ENCODE results near the gene ANKRD63. TPM values are rescaled to one million over a fixed set of nuclear protein-coding genes. Genes with fewer than 3 reads are reported as not detected.

Gene ANKRD63
- total and polyA plus RNA-seq, 9 of the 15 experiments (the other 6 are each of a cell fraction or from before 2014, with no cell fraction given) = 1.3 to 2.0 (median 1.8) TPM; not detected in 6

DNA sequence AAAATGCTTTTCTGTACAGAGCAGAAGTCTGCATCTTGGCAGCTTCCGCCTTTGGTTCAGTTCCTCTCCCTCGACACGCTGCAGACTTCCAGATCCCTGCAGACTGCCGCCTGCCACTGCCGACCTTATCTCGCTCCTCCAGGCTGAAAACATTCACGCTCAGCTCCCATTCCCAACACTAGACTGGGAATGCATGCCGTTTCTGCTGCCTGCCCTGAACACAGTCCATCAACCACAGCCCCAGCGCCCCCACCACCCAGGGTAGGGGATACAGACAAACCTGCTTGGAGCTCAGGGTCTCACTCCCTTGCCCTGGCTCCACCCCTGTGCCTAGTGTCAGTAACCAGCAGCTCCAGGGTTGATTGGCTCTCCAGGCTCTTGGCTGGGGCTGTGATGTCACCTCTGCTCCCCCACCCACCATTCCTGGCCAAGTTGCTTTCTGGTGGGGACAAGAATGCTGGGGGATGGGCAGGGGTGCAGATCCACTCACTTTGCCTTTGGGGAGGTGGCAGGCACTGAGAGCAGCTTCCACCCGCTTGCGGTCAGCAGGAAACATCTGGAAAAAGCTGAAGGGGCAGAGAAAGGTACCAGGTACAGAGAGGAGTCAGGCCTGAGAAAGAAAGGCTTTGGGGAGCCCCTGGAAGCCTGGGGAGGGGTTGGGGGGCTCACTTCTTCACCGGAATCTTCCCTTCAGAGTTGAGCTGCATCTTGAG is 18.8 kb upstream of the ANKRD63 start (continued):
- TF ChIP-seq CREB1 (IDR thresholded peaks at IDR 0.05) (no peak), CREB1 (CRISPR knock-in tag; IDR thresholded peaks at IDR 0.05) (no peak), ZZZ3 (IDR thresholded peaks at IDR 0.05) (no peak), ATF1 (CRISPR knock-in tag; IDR thresholded peaks at IDR 0.05) (no peak), ATF1 (tag; IDR thresholded peaks at IDR 0.05) (peak; percentile 40; the same call in 1 of the 2 replicates), HNRNPK (IDR thresholded peaks at IDR 0.05; ENCODE audit: low read depth, low read length, poor library complexity, severe bottlenecking) (no peak), MAZ (CRISPR knock-in tag; conservative IDR thresholded peaks at IDR 0.05 in 1 of 2, IDR thresholded peaks at IDR 0.05 in 1 of 2) (no peak), ZNF23 (CRISPR knock-in tag; IDR thresholded peaks at IDR 0.05) (no peak), RBBP5 (IDR thresholded peaks at IDR 0.05; ENCODE audit: borderline replicate concordance, insufficient read depth, low read length, poor library complexity, severe bottlenecking) (no peak)
- TF ChIP-seq, protein P1, sequence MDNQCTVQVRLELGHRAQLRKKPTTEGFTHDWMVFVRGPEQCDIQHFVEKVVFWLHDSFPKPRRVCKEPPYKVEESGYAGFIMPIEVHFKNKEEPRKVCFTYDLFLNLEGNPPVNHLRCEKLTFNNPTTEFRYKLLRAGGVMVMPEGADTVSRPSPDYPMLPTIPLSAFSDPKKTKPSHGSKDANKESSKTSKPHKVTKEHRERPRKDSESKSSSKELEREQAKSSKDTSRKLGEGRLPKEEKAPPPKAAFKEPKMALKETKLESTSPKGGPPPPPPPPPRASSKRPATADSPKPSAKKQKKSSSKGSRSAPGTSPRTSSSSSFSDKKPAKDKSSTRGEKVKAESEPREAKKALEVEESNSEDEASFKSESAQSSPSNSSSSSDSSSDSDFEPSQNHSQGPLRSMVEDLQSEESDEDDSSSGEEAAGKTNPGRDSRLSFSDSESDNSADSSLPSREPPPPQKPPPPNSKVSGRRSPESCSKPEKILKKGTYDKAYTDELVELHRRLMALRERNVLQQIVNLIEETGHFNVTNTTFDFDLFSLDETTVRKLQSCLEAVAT (IDR thresholded peaks at IDR 0.05) = 0 out of 4 replicates have a peak, but pooled peaks of 1 of the 2 experiments have one; percentile 33

Data from K562 (cell line).